Endothelial cell of umbilical vein (primary cell): ENCODE data around the gene SP140.

Experiments
- POLR2AphosphoS5 ChIP-seq: IDR thresholded peaks from 2 replicates; pipeline ENCODE4 v1.6.1; 2012; ENCODE audit warnings: low read depth, mild to moderate bottlenecking, control low read depth, low read length, moderate library complexity; ENCODE audit not compliant: insufficient read depth
- TF ChIP-seq, protein P1 (sequence below), 2 donors: IDR thresholded peaks; 1 replicate in 1 of 2; 2 replicates in 1 of 2; pipeline ENCODE4 v1.5.1; 2011; ENCODE audit warnings: low read length in 2 of 2, mild to moderate bottlenecking in 2 of 2, moderate library complexity in 2 of 2, control low read depth in 1 of 2, inconsistent platforms in 1 of 2, low read depth in 1 of 2; ENCODE audit not compliant: insufficient read depth in 1 of 2; ENCODE audit errors: extremely low read depth in 1 of 2

DNA sequence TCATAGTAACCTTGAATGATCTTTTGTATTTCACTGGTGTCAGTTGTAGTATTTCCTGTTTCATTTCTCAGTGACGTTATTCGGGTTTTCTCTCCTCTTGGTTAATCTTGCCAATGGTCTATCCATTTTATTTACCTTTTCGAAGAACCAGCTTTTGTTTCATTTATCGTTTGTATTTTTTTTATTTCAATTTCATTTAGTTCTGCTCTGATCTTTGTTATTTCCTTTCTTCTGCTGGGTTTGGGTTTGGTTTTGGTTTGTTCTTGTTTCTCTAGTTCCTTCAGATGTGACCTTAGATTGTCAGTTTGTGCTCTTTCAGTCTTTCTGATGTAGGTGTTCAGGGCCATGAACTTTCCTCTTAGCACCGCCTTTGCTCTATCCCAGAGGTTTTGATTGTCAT, 36.7 kb downstream of the SP140 start:
- no peak for TF ChIP-seq POLR2AphosphoS5
- TF ChIP-seq, protein P1, sequence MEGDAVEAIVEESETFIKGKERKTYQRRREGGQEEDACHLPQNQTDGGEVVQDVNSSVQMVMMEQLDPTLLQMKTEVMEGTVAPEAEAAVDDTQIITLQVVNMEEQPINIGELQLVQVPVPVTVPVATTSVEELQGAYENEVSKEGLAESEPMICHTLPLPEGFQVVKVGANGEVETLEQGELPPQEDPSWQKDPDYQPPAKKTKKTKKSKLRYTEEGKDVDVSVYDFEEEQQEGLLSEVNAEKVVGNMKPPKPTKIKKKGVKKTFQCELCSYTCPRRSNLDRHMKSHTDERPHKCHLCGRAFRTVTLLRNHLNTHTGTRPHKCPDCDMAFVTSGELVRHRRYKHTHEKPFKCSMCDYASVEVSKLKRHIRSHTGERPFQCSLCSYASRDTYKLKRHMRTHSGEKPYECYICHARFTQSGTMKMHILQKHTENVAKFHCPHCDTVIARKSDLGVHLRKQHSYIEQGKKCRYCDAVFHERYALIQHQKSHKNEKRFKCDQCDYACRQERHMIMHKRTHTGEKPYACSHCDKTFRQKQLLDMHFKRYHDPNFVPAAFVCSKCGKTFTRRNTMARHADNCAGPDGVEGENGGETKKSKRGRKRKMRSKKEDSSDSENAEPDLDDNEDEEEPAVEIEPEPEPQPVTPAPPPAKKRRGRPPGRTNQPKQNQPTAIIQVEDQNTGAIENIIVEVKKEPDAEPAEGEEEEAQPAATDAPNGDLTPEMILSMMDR (IDR thresholded peaks at IDR 0.05; ENCODE audit: extremely low read depth in 1 of 2, insufficient read depth in 1 of 2, low read depth in 1 of 2, low read length in 2 of 2): no peak
